Esophagus muscularis mucosa (tissue), 4 donors: ENCODE data around the gene HBB. TPM values are rescaled to one million over a fixed set of nuclear protein-coding genes. Genes with fewer than 3 reads are reported as not detected.

Experiments
- DNase-seq: peaks from one replicate; pipeline ENCODE4 v3.0.0-alpha.2; 2017; ENCODE audit errors: extremely low spot score
- H3K27ac ChIP-seq, 4 donors: fragments of 200-600 bp; sonication (generic); replicated peaks in 1 of 4; 1 replicate in 3 of 4; 2 replicates in 1 of 4; pipeline ENCODE4 v1.5.1; 2016 to 2019; ENCODE audit warnings: mild to moderate bottlenecking in 1 of 4
- H3K27me3 ChIP-seq, 4 donors: fragments of 200-600 bp; sonication (generic); one replicate each; pipeline versions ENCODE4 v1.5.1 to v1.6.0; 2016 to 2019
- H3K36me3 ChIP-seq, 4 donors: fragments of 200-600 bp; sonication (generic); one replicate each; pipeline ENCODE4 v1.5.1; 2016 to 2019
- H3K4me1 ChIP-seq, 4 donors: fragments of 200-600 bp; sonication (generic); one replicate each; pipeline ENCODE4 v1.5.1; 2016 to 2019
- H3K4me3 ChIP-seq, 4 donors: fragments of 200-600 bp; sonication (generic); 1 replicate in 2 of 4; 2 replicates in 2 of 4; pipeline ENCODE4 v1.5.1; 2016 to 2019; ENCODE audit warnings: mild to moderate bottlenecking in 4 of 4, moderate library complexity in 1 of 4
- H3K9me3 ChIP-seq, 4 donors: fragments of 200-600 bp; sonication (generic); 1 replicate in 3 of 4; 2 replicates in 1 of 4; pipeline ENCODE4 v1.5.1; 2016 to 2019
- CTCF ChIP-seq, 3 experiments: fragments of 200-600 bp in 2 of 3; fragments of 450-650 bp in 1 of 3; sonication (generic) in 2 of 3; IDR thresholded peaks; one replicate each; pipeline ENCODE4 v1.5.1; 2017 to 2019; ENCODE audit warnings: antibody characterized with exemption in 3 of 3, mild to moderate bottlenecking in 2 of 3, moderate library complexity in 1 of 3
- EP300 ChIP-seq: sonication (generic); formaldehyde crosslinking; IDR thresholded peaks from one replicate; pipeline ENCODE4 v1.6.1; 2017; ENCODE audit warnings: antibody characterized with exemption
- POLR2A ChIP-seq: fragments of 450-650 bp; IDR thresholded peaks from one replicate; pipeline ENCODE4 v1.6.1; 2017; ENCODE audit warnings: antibody characterized with exemption, moderate library complexity, mild to moderate bottlenecking, low read depth
- POLR2AphosphoS5 ChIP-seq, 2 donors: sonication (generic); formaldehyde crosslinking; IDR thresholded peaks; one replicate each; pipeline ENCODE4 v1.6.1; 2017; ENCODE audit warnings: antibody characterized with exemption in 2 of 2
- WGBS: methylation state at CpG from one replicate; pipeline ENCODE4 v1.1.5; 2018; 5-methylcytosine and 5-hydroxymethylcytosine counted together
- intact Hi-C: fragments of 100-400 bp; cut with DNase I; formaldehyde crosslinking; loops from one replicate; pipeline ENCODE4 v1.15.1; 2023
- total RNA-seq, 4 donors: library from RNA; depleted of rRNA; stranded (reverse); fragments of >200 nt; gene quantifications; one replicate each; pipeline versions ENCODE4 v1.1.0 to v1.2.1, GENCODE V29; 2016

Gene HBB
- total RNA-seq, 4 donors from 2014 or later, result 6.6 to 2,785 (median 163) TPM

- no peak for DNase-seq
- 77% methylated on average over 2 of the region's 2 CpGs for WGBS
- no peaks in the 10 kb centered on the region for H3K9me3 ChIP-seq
- H3K36me3 ChIP-seq, result no peaks in the 10 kb centered on the region
- H3K4me3 ChIP-seq, result no peak overlapping the region
- TF ChIP-seq EP300 (no peak), POLR2A (no peak), CTCF (IDR thresholded peaks at IDR 0.05) (no peak), POLR2AphosphoS5 (IDR thresholded peaks at IDR 0.05) (no peak)
- no peaks in the 10 kb centered on the region for H3K27me3 ChIP-seq
- H3K4me1 ChIP-seq, result no peaks in the 10 kb centered on the region
- no peak overlapping the region for H3K27ac ChIP-seq
- intact Hi-C loops, result no loop called here
Measured at GRCh38 chr11:5240458-5240857, 13.6 kb upstream of the HBB start.

DNA sequence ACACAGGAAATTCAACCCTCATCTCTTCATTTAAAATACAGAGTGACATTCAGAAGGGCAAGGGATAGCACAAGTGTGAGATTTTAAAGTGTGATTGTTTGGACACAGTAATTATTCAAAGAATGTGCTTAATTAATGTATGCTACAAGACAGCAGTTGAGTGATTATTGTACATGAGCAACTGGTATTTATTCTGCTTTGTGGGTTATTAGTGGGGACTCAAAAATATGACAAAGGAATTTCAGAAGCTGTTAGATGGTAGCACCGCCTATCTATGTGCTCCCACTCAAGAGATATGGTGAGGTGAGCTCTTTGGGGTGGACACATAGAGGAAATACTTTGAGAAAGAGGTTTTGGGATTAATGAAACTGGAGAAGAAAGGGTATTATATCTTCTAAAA lies 13.2 kb upstream of the HBB start:
- H3K27me3 ChIP-seq, result no peaks in the 10 kb centered on the region
- H3K9me3 ChIP-seq, result no peaks in the 10 kb centered on the region
- 82% methylated on average over 1 of the region's 1 CpG for WGBS
- TF ChIP-seq POLR2A, result no peak
- TF ChIP-seq EP300, result no peak
- no peak for TF ChIP-seq POLR2AphosphoS5 (IDR thresholded peaks at IDR 0.05)
- TF ChIP-seq CTCF (IDR thresholded peaks at IDR 0.05), result no peak
- H3K27ac ChIP-seq, result no peak overlapping the region
- no peaks in the 10 kb centered on the region for H3K36me3 ChIP-seq
- no peaks in the 10 kb centered on the region for H3K4me1 ChIP-seq
- no peak for DNase-seq
- no peak overlapping the region for H3K4me3 ChIP-seq
- intact Hi-C loops, result no loop called here

DNA sequence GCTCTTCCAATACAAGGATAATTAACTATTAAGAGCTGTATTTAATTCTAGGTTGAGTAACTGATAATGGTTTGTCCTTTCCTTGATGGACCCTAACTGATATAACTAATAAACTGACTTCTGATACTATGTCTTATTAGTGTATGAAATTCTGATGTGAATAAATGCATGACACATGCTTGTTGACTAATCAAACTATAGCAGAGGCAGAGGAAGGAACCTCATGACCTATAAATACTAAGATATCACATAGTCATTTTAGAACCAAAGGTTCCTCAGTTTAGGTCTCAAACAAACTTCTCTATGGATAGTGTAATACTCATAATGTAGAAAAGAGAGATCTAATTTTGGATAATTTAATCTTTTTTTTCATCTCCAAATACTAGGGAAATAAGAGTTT lies 12.2 kb upstream of the HBB start:
- DNase-seq, result no peak
- Histone ChIP-seq H3K4me3 (no peak overlapping the region), H3K36me3 (no peaks in the 10 kb centered on the region), H3K27me3 (no peaks in the 10 kb centered on the region), H3K4me1 (no peaks in the 10 kb centered on the region), H3K9me3 (no peaks in the 10 kb centered on the region), H3K27ac (no peak overlapping the region)
- intact Hi-C loops, result no loop called here
- TF ChIP-seq POLR2A (no peak), CTCF (IDR thresholded peaks at IDR 0.05) (no peak), EP300 (no peak), POLR2AphosphoS5 (IDR thresholded peaks at IDR 0.05) (no peak)

DNA sequence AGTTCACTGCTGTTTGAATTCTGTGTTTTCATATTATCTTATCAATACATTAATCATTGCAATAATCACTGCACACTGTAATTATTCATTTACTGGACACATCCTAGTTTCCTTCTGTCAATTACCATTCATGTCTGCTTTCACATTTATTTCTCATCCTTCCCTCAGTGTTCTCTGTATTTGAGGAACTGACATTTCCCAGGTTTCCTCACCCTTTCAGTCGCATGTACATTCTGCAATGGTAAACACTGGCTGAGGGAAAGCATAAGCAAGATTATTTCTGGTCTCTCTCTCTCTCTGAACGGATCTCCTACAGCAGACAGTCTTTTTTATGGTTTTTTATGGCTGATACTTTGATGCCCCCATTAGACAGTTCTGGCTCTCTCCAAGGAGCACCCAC lies 11.6 kb upstream of the HBB start:
- no peak for DNase-seq
- no peak overlapping the region for H3K27ac ChIP-seq
- TF ChIP-seq POLR2AphosphoS5 (IDR thresholded peaks at IDR 0.05), result no peak
- TF ChIP-seq EP300, result no peak
- TF ChIP-seq POLR2A, result no peak
- no peak for TF ChIP-seq CTCF (IDR thresholded peaks at IDR 0.05)
- H3K36me3 ChIP-seq, result no peaks in the 10 kb centered on the region
- intact Hi-C loops, result no loop called here
- no peaks in the 10 kb centered on the region for H3K27me3 ChIP-seq
- no peaks in the 10 kb centered on the region for H3K9me3 ChIP-seq
- no peaks in the 10 kb centered on the region for H3K4me1 ChIP-seq
- H3K4me3 ChIP-seq, result no peak overlapping the region
- 52% methylated on average over 2 of the region's 2 CpGs for WGBS

- Histone ChIP-seq H3K4me3 (no peak overlapping the region), H3K36me3 (no peaks in the 10 kb centered on the region), H3K27ac (no peak overlapping the region), H3K27me3 (no peaks in the 10 kb centered on the region), H3K9me3 (no peaks in the 10 kb centered on the region), H3K4me1 (no peaks in the 10 kb centered on the region)
- intact Hi-C loops, result no loop called here
- TF ChIP-seq POLR2A, result no peak
- no peak for DNase-seq
- WGBS, result 77% methylated on average over 1 of the region's 2 CpGs
Measured at GRCh38 chr11:5237420-5237819, 10.5 kb upstream of the HBB start.
